C4-2B (cell line): Measurements from ENCODE around the gene HELQ.

Experiments
- CTCF ChIP-seq: fragments of 450-650 bp; conservative IDR thresholded peaks from 2 replicates; pipeline ENCODE4 v1.5.1; 2017; ENCODE audit warnings: mild to moderate bottlenecking
- ZFX ChIP-seq: fragments of 450-650 bp; IDR thresholded peaks from 2 replicates; pipeline ENCODE4 v1.6.1; 2017

- TF ChIP-seq CTCF: no peak
- TF ChIP-seq ZFX: no peak
These were observed 16.9 kb downstream of the HELQ start for GRCh38 chr4:83438719-83439118.
